Measurements from ENCODE around the gene RABGEF1. TPM values are rescaled to one million over a fixed set of nuclear protein-coding genes. Genes with fewer than 3 reads are reported as not detected.
"Not testable (repeated sequence)": the region's sequence is repeated elsewhere in the genome, so short reads cannot be mapped to it uniquely, and the experiment has no call there.

RABGEF1 gene
- total and polyA plus RNA-seq, 5 experiments from 2014 or later = 17.5 to 27.5 (median 23.0) TPM

DNA sequence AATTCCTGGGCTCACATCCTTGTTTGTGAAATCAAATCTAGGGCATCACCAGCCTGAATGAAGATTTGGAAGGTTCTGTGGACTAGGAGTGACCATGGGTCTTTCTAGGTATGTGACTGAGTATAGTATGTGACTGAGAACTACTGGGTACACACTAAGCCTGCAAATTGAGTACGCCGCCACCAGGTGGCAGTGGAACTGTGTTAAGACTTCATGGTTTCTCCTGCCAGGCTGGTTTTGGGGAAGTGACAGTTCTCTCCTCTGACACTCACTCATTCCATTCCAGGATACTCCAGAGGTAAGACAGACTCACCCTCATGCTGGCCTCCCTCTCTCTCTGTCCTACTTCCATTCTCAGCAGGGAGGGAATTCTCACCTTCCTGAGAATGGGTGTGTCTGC, 85.0 kb downstream of the RABGEF1 start:
- ATAC-seq, POLR2A ChIA-PET, H3K27me3 Mint-ChIP-seq, H3K27ac Mint-ChIP-seq, H3K36me3 Mint-ChIP-seq, H3K4me1 Mint-ChIP-seq, H3K9me3 Mint-ChIP-seq, H3K4me3 Mint-ChIP-seq: not testable (repeated sequence)
- peak in 2 of 10 donors; percentile 8 to 20 for DNase-seq

GRCh38 chr7:66826649-66827048, 86.1 kb downstream of the RABGEF1 start:
- H3K4me1 Mint-ChIP-seq = no peaks in the 10 kb centered on the region
- POLR2A ChIA-PET = interaction anchor here (1.2 kb wide), 1 partner anchor 18 kb away, joined by 3 read pairs; no protein-coding TSS in a partner anchor
- H3K36me3 Mint-ChIP-seq = no peaks in the 10 kb centered on the region
- H3K27me3 Mint-ChIP-seq = no peaks in the 10 kb centered on the region
- H3K9me3 Mint-ChIP-seq = peaks cover 0 to 2% (median 0%) of the 10 kb centered on the region in 9 donors
- ATAC-seq (no peak), DNase-seq (no peak)
- peak overlapping the region in 1 of 10 donors; percentile 17 for H3K27ac Mint-ChIP-seq
- no peak overlapping the region for H3K4me3 Mint-ChIP-seq

GRCh38 chr7:66830976-66831375, 90.4 kb downstream of the RABGEF1 start:
- H3K36me3 Mint-ChIP-seq, H3K27me3 Mint-ChIP-seq, DNase-seq, H3K4me3 Mint-ChIP-seq, ATAC-seq, H3K9me3 Mint-ChIP-seq, H3K27ac Mint-ChIP-seq, POLR2A ChIA-PET, H3K4me1 Mint-ChIP-seq: not testable (repeated sequence)

DNA sequence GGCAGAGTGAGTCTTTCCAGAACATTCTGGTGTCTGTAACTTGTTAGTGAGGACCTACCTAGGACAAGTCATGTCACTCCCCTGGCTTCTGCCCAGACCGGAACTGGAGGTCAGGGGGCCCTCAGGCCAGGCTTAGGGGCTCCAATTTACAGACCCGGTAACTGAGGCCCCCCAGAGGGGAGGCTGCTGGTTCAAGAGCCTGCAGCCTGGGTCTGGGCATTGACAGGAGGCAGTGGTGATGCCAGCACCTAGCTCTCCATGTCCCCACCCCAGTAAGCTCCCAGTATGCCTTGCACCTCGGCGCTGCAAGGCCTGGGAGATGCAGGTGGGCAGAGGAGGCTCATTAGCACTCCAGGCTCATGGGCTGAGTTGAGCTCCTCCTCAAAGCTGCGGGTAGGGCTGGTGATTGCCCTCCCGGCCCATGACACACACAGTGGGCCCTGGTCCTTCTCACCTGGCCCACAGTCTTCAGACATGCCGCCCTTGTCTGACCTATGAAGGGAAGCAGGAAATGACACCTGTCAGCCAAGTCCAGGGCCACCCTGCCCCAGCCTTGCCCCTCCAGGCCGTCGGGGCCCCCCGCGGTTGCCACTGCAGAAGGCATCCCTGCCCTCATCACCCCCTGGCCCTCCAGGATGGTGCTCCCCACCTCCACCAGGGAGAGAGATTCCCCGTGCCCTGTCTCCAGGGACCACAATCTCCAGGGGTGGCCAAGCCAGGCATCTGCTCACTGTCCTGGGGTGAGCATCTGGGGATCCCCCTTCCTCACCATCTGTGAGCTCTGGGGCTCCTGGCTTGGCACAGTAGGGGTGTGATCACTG, 92.2 kb downstream of the RABGEF1 start:
- no peak for DNase-seq
- Mint-ChIP-seq H3K9me3 (peaks cover 0 to 2% (median 0%) of the 10 kb centered on the region in 9 donors), H3K27me3 (no peaks in the 10 kb centered on the region), H3K4me3 (no peak overlapping the region), H3K36me3 (no peaks in the 10 kb centered on the region), H3K4me1 (no peaks in the 10 kb centered on the region), H3K27ac (no peak overlapping the region)
- POLR2A ChIA-PET = interaction anchor here (0.6 kb wide), 1 partner anchor 88 kb away, joined by 4 read pairs; the partner anchor contains the start of gene TMEM248
- no peak for ATAC-seq

DNA sequence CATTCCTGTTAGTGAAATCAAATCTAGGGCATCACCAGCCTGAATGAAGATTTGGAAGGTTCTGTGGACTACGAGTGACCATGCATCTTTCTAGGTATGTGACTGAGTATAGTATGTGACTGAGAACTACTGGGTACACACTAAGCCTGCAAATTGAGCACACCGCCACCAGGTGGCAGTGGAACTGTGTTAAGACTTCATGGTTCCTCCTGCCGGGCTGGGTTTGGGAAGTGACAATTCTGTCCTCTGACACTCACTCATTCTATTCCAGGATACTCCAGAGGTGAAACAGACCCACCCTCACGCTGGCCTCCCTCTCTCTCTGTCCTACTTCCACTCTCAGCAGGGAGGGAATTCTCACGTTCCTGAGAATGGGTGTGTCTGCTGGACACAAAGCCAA, 96.5 kb downstream of the RABGEF1 start:
- no peak overlapping the region for H3K4me3 Mint-ChIP-seq
- H3K27ac Mint-ChIP-seq = no peak overlapping the region
- ATAC-seq (no peak), DNase-seq (peak in 2 of 10 donors; percentile 9 to 37)
- no peaks in the 10 kb centered on the region for H3K36me3 Mint-ChIP-seq
- H3K9me3 Mint-ChIP-seq = peaks cover 0 to 2% (median 0%) of the 10 kb centered on the region in 9 donors
- POLR2A ChIA-PET = no interaction called here
- no peaks in the 10 kb centered on the region for H3K27me3 Mint-ChIP-seq
- no peaks in the 10 kb centered on the region for H3K4me1 Mint-ChIP-seq

- Mint-ChIP-seq H3K4me3 (no peak overlapping the region), H3K4me1 (no peaks in the 10 kb centered on the region), H3K9me3 (peaks cover 0 to 2% (median 0%) of the 10 kb centered on the region in 9 donors), H3K27me3 (no peaks in the 10 kb centered on the region), H3K36me3 (no peaks in the 10 kb centered on the region), H3K27ac (peak overlapping the region in 1 of 10 donors; percentile 15)
- POLR2A ChIA-PET = no interaction called here
- DNase-seq (no peak), ATAC-seq (no peak)
Measured at GRCh38 chr7:66837661-66838060, 97.1 kb downstream of the RABGEF1 start.

- no peak for DNase-seq
- no peak for ATAC-seq
- Mint-ChIP-seq H3K27ac (peak overlapping the region in 1 of 10 donors; percentile 28), H3K36me3 (peaks cover 0 to 2% (median 0%) of the 10 kb centered on the region in 3 donors), H3K4me3 (no peak overlapping the region), H3K9me3 (peaks cover 0 to 2% (median 0%) of the 10 kb centered on the region in 9 donors), H3K4me1 (peaks cover 4 to 19% (median 15%) of the 10 kb centered on the region in 4 donors), H3K27me3 (peaks cover 0 to 3% (median 0%) of the 10 kb centered on the region in 5 donors)
- POLR2A ChIA-PET = no interaction called here
Measured at GRCh38 chr7:66839814-66840213, 99.3 kb downstream of the RABGEF1 start.

GRCh38 chr7:66840316-66840715, 99.8 kb downstream of the RABGEF1 start:
- Mint-ChIP-seq H3K9me3 (peaks cover 0 to 2% (median 0%) of the 10 kb centered on the region in 9 donors), H3K4me3 (no peak overlapping the region), H3K27me3 (peaks cover 0 to 5% (median 0%) of the 10 kb centered on the region in 5 donors)

GRCh38 chr7:66841898-66842297, 101.4 kb downstream of the RABGEF1 start:
- no peak for ATAC-seq
- no peak for DNase-seq
- peaks cover 0 to 5% (median 0%) of the 10 kb centered on the region in 5 donors for H3K27me3 Mint-ChIP-seq
- peaks cover 0 to under 1% (median 0%) of the 10 kb centered on the region in 9 donors for H3K9me3 Mint-ChIP-seq
- peaks cover 10 to 29% (median 28%) of the 10 kb centered on the region in 4 donors for H3K4me1 Mint-ChIP-seq
- H3K27ac Mint-ChIP-seq = peak overlapping the region in 1 of 10 donors; percentile 15
- H3K4me3 Mint-ChIP-seq = no peak overlapping the region
- POLR2A ChIA-PET = no interaction called here
- peaks cover 0 to 2% (median 0%) of the 10 kb centered on the region in 3 donors for H3K36me3 Mint-ChIP-seq

More at GRCh38 chr7:66840316-66840715, 99.8 kb downstream of the RABGEF1 start:
- H3K36me3 Mint-ChIP-seq = peaks cover 0 to 2% (median 0%) of the 10 kb centered on the region in 3 donors
- H3K27ac Mint-ChIP-seq = peak overlapping the region in 1 of 10 donors; percentile 28
- ATAC-seq (no peak), DNase-seq (no peak)
- peaks cover 6 to 23% (median 20%) of the 10 kb centered on the region in 4 donors for H3K4me1 Mint-ChIP-seq
- POLR2A ChIA-PET = no interaction called here

- peak overlapping the region; percentile 91 to 100 (median 99) for H3K4me3 Mint-ChIP-seq
- H3K27me3 Mint-ChIP-seq = not testable (repeated sequence)
Measured at GRCh38 chr7:66843492-66843891, 103.0 kb downstream of the RABGEF1 start.

DNA sequence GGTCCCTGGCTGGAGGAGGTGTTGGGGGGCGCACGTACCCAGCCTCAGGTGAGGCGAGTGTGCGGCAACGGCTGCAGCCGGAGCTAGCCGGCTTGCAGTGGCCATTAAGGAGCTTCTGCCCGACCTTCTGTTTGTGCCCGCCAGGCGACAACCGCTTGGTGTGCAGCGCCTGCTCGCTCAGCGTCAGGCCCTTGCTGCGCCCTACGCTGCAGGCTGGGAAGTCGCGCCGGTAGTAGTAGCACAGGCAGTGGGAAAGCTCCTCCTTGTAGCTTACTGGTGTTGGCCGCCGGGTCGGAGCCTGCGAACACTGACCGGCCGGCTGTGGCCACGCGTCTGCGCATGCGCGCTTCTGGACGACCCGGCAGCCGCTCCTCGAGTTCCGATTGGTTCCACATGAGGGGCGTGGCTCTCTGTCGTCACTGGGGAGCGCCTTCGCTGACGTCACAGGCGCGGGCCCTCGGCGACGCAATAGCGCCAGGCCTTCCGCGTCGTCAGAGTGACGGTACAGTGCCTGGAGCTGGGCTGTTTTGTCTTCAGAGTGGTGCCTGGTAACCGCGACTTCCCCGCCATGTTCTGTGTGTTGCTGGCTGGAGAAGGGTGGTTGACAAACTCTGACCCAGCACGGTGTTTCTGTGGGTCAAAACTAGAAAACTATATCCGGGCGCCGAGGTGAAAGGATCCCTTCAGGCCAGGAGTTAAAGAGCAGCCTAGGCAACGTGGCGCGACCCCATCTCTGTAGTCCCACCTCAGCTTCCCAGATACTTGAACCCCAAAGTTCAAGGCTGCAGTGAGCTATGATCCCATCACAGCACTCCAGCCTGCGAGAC, 104.2 kb downstream of the RABGEF1 start:
- H3K4me1 Mint-ChIP-seq = peaks cover 10 to 34% (median 28%) of the 10 kb centered on the region in 4 donors
- ATAC-seq (peak; percentile 89 to 92), DNase-seq (peak; percentile 98 to 100 (median 99))
- H3K36me3 Mint-ChIP-seq = peaks cover 0 to 2% (median 0%) of the 10 kb centered on the region in 3 donors
- no peaks in the 10 kb centered on the region for H3K9me3 Mint-ChIP-seq
- peaks cover 0 to 5% (median 0%) of the 10 kb centered on the region in 5 donors for H3K27me3 Mint-ChIP-seq
- H3K4me3 Mint-ChIP-seq = peak overlapping the region; percentile 91 to 100 (median 99)
- H3K27ac Mint-ChIP-seq = peak overlapping the region; percentile 98 to 100 (median 100)
- POLR2A ChIA-PET = interaction anchor here (0.6 to 2.6 kb wide), 17 partner anchors 10 to 1473 kb away, joined by 3 to 50 read pairs (median 4); partner anchors contain the start of genes KCTD7, RABGEF1, SBDS and TMEM248

More at GRCh38 chr7:66843492-66843891, 103.0 kb downstream of the RABGEF1 start:
- H3K9me3 Mint-ChIP-seq, DNase-seq, ATAC-seq, H3K36me3 Mint-ChIP-seq: not testable (repeated sequence)
- POLR2A ChIA-PET = interaction anchor here (1.2 to 2.6 kb wide), 5 partner anchors 79 to 350 kb away, joined by 3 to 50 read pairs (median 12); partner anchors contain the start of genes KCTD7, RABGEF1 and TMEM248
- Mint-ChIP-seq H3K4me1 (peaks cover 10 to 34% (median 28%) of the 10 kb centered on the region in 4 donors), H3K27ac (peak overlapping the region; percentile 95 to 100 (median 100))

Data from naive thymus-derived CD8-positive, alpha-beta T cell (primary cell).